DMS114 treated with DMSO at 0.1 percent for 48 hours (cell line): ENCODE measurements around the gene MAP3K2.

Experiments used
- DNase-seq: peaks from one replicate; lab custom pipeline; 2025; ENCODE audit not compliant: unreplicated experiment; lab: John Stamatoyannopoulos, UW

The MAP3K2 gene

GRCh38 chr2:127305990-127306585, 81.7 kb downstream of the MAP3K2 start:
- no peak for DNase-seq

GRCh38 chr2:127302168-127302567, 85.6 kb downstream of the MAP3K2 start:
- no peak for DNase-seq

GRCh38 chr2:127293748-127294562, 93.8 kb downstream of the MAP3K2 start, which contains the start of gene ERCC3:
TSS of gene ERCC3 (minus strand) at chr2:127294144. CDS start at chr2:127294081, 63 bp downstream.
- peak; percentile 54 for DNase-seq

GRCh38 chr2:127293386-127293747, 94.4 kb downstream of the MAP3K2 start:
- no peak for DNase-seq

- no peak for DNase-seq
Measured at GRCh38 chr2:127288274-127288673, 99.5 kb downstream of the MAP3K2 start.

- no peak for DNase-seq
Measured at GRCh38 chr2:127283275-127283674, 104.5 kb downstream of the MAP3K2 start.

GRCh38 chr2:127280693-127281092, 107.1 kb downstream of the MAP3K2 start:
- DNase-seq: no peak

GRCh38 chr2:127279781-127280180, 108.0 kb downstream of the MAP3K2 start:
- DNase-seq: no peak

- no peak for DNase-seq
Measured at GRCh38 chr2:127278959-127279358, 108.8 kb downstream of the MAP3K2 start.

GRCh38 chr2:127277028-127277427, 110.7 kb downstream of the MAP3K2 start:
- no peak for DNase-seq

GRCh38 chr2:127275789-127276188, 112.0 kb downstream of the MAP3K2 start:
- no peak for DNase-seq

- no peak for DNase-seq
Measured at GRCh38 chr2:127275356-127275755, 112.4 kb downstream of the MAP3K2 start.

GRCh38 chr2:127270663-127271062, 117.1 kb downstream of the MAP3K2 start:
- no peak for DNase-seq

GRCh38 chr2:127261804-127262406, 125.9 kb downstream of the MAP3K2 start:
- DNase-seq: no peak

GRCh38 chr2:127259355-127259754, 128.4 kb downstream of the MAP3K2 start:
- no peak for DNase-seq

GRCh38 chr2:127256866-127257265, 130.9 kb downstream of the MAP3K2 start:
- DNase-seq: no peak

- no peak for DNase-seq
Measured at GRCh38 chr2:127256381-127256780, 131.4 kb downstream of the MAP3K2 start.

- DNase-seq: no peak
Measured at GRCh38 chr2:127255721-127256120, 132.1 kb downstream of the MAP3K2 start.

- no peak for DNase-seq
Measured at GRCh38 chr2:127255146-127255545, 132.6 kb downstream of the MAP3K2 start.

GRCh38 chr2:127254386-127254981, 133.3 kb downstream of the MAP3K2 start:
- DNase-seq: no peak
